ENCODE data around the gene PIPOX.

- TF ChIP-seq CTCF (IDR thresholded peaks at IDR 0.05), result no peak
- no peak for TF ChIP-seq POLR2A (IDR thresholded peaks at IDR 0.05)
These were observed 6.4 kb upstream of the PIPOX start for GRCh38 chr17:29036584-29036983.

Measured in right lobe of liver (tissue), 4 donors.